K562 (cell line): ENCODE measurements around the gene PLXND1. TPM values are rescaled to one million over a fixed set of nuclear protein-coding genes. Genes with fewer than 3 reads are reported as not detected.

Source experiments
- BCL6 ChIP-seq: fragments of 250-450 bp; sonication (Bioruptor Pico); IDR thresholded peaks from 2 replicates; pipeline ENCODE4 v1.4.0; 2020
- CCAR2 ChIP-seq: fragments of 200-400 bp; formaldehyde crosslinking; IDR thresholded peaks from 2 replicates; pipeline ENCODE4 v1.6.1; 2017; ENCODE audit warnings: mild to moderate bottlenecking, low read depth, low read length
- GABPB2 ChIP-seq: fragments of 250-450 bp; sonication (Bioruptor Pico); conservative IDR thresholded peaks from 2 replicates; pipeline ENCODE4 v1.5.1; 2021; ENCODE audit warnings: mild to moderate bottlenecking
- GATAD2B ChIP-seq: fragments of 450-650 bp; IDR thresholded peaks from 2 replicates; pipeline ENCODE4 v1.6.1; 2017; ENCODE audit warnings: mild to moderate bottlenecking, borderline replicate concordance
- HNRNPH1 ChIP-seq: fragments of 200-400 bp; formaldehyde crosslinking; optimal IDR thresholded peaks from 2 replicates; pipeline ENCODE3; 2017; ENCODE audit warnings: low read depth, mild to moderate bottlenecking, low read length, moderate library complexity
- L3MBTL2 ChIP-seq: fragments of 450-650 bp; IDR thresholded peaks from 2 replicates; pipeline ENCODE4 v1.6.1; 2016; ENCODE audit warnings: mild to moderate bottlenecking, moderate library complexity
- MEIS2 ChIP-seq: fragments of 450-650 bp; IDR thresholded peaks from 2 replicates; pipeline ENCODE4 v1.6.1; 2014; ENCODE audit warnings: mild to moderate bottlenecking; ENCODE audit not compliant: partially characterized antibody
- MYNN ChIP-seq, 2 experiments: sonication (generic); formaldehyde crosslinking in 1 of 2; IDR thresholded peaks; 2 replicates each; pipeline versions ENCODE4 v1.5.0 to v1.6.1; 2016 to 2020; ENCODE audit warnings: antibody characterized with exemption in 1 of 2, missing genetic modification reagents in 1 of 2
- NFATC3 ChIP-seq: fragments of 450-650 bp; IDR thresholded peaks from 2 replicates; pipeline ENCODE4 v1.6.1; 2017; ENCODE audit warnings: mild to moderate bottlenecking
- POLR2G ChIP-seq: fragments of 200-400 bp; formaldehyde crosslinking; IDR thresholded peaks from 2 replicates; pipeline ENCODE4 v1.6.1; 2017; ENCODE audit warnings: low read depth, mild to moderate bottlenecking, antibody characterized with exemption, low read length, moderate library complexity
- POLR3G ChIP-seq: IDR thresholded peaks from 2 replicates; pipeline ENCODE4 v1.6.1; 2011; ENCODE audit not compliant: insufficient read length, insufficient replicate concordance; ENCODE audit errors: extremely low read depth
- RBM17 ChIP-seq: fragments of 200-400 bp; formaldehyde crosslinking; IDR thresholded peaks from 2 replicates; pipeline ENCODE4 v1.6.1; 2017; ENCODE audit warnings: low read depth, mild to moderate bottlenecking, low read length, borderline replicate concordance
- SFPQ ChIP-seq: fragments of 200-400 bp; formaldehyde crosslinking; IDR thresholded peaks from 2 replicates; pipeline ENCODE4 v1.6.1; 2017; ENCODE audit warnings: mild to moderate bottlenecking, low read depth, low read length, moderate library complexity
- SNAPC5 ChIP-seq: fragments of 250-450 bp; sonication (Bioruptor Pico); IDR thresholded peaks from 2 replicates; pipeline ENCODE4 v1.8.0; 2021; ENCODE audit warnings: moderate library complexity, mild to moderate bottlenecking, inconsistent platforms
- TAF15 ChIP-seq: fragments of 200-400 bp; formaldehyde crosslinking; IDR thresholded peaks from 2 replicates; pipeline ENCODE4 v1.6.1; 2017; ENCODE audit warnings: mild to moderate bottlenecking, low read depth, low read length, moderate library complexity
- TAF7 ChIP-seq: fragments of 450-650 bp; IDR thresholded peaks from 2 replicates; pipeline ENCODE4 v1.6.1; 2016; ENCODE audit warnings: missing genetic modification characterization, missing compliant biosample characterization
- TRIM28 ChIP-seq: fragments of 450-650 bp; IDR thresholded peaks from 2 replicates; pipeline ENCODE4 v1.6.1; 2017
- ZNF134 ChIP-seq: fragments of 250-450 bp; sonication (Bioruptor Pico); conservative IDR thresholded peaks from 2 replicates; pipeline ENCODE4 v1.4.0; 2020
- ZNF217 ChIP-seq: sonication (generic); formaldehyde crosslinking; IDR thresholded peaks from 2 replicates; pipeline ENCODE4 v1.8.0; 2022; ENCODE audit warnings: mild to moderate bottlenecking, missing genetic modification reagents
- ZNF316 ChIP-seq: fragments of 450-650 bp; IDR thresholded peaks from 2 replicates; pipeline ENCODE4 v1.6.1; 2016
- ZNF609 ChIP-seq: sonication (generic); formaldehyde crosslinking; IDR thresholded peaks from 2 replicates; pipeline ENCODE4 v1.8.1; 2023; ENCODE audit warnings: missing genetic modification reagents, mild to moderate bottlenecking, borderline replicate concordance
- ZNF655 ChIP-seq: fragments of 250-450 bp; sonication (Bioruptor Pico); IDR thresholded peaks from 2 replicates; pipeline ENCODE4 v1.5.0; 2021
- polyA plus RNA-seq, 8 experiments: library from polyadenylated mRNA; depleted of rRNA in 4 of 8; stranded (reverse) in 5 of 8; unstranded in 3 of 8; fragments of >200 nt; fragmentation: Nextera tagmentation in 2 of 8; fragmentation: Illumina TruSeq in 1 of 8; extraction: Ambion mirVana in 2 of 8; extraction: Trizol in 1 of 8; gene quantifications; 2 replicates each; pipeline versions ENCODE4 v1.2.1 to v1.2.3, GENCODE V29; 2011 to 2014; ENCODE audit warnings: inconsistent platforms in 1 of 8, missing spikeins in 1 of 8
- total RNA-seq, 7 experiments: library from RNA; depleted of rRNA in 6 of 7; stranded (reverse); fragments of >200 nt in 6 of 7; fragmentation: Illumina TruSeq in 2 of 7; extraction: Trizol in 2 of 7; gene quantifications; 2 replicates each; pipeline versions ENCODE4 v1.2.1 to v1.2.3, GENCODE V29; 2011 to 2021; ENCODE audit warnings: low replicate concordance in 1 of 7

The PLXND1 gene
- total and polyA plus RNA-seq, 9 of the 15 experiments (the other 6 are each of a cell fraction or from before 2014, with no cell fraction given): 0.34 to 28.8 (median 14.0) TPM

GRCh38 chr3:129585949-129586657 is 20.4 kb downstream of the PLXND1 start (continued):
- TF ChIP-seq SNAPC5 (CRISPR knock-in tag): no peak
- no peak for TF ChIP-seq HNRNPH1
- TF ChIP-seq L3MBTL2: no peak
- TF ChIP-seq MEIS2: no peak
- TF ChIP-seq ZNF217 (CRISPR knock-in tag): no peak
- no peak for TF ChIP-seq ZNF655 (CRISPR knock-in tag)
- no peak for TF ChIP-seq GATAD2B
- no peak for TF ChIP-seq MYNN (IDR thresholded peaks at IDR 0.05)
- no peak for TF ChIP-seq MYNN (CRISPR knock-in tag; IDR thresholded peaks at IDR 0.05)
- TF ChIP-seq RBM17: no peak
- no peak for TF ChIP-seq GABPB2 (CRISPR knock-in tag)
- TF ChIP-seq ZNF134: no peak
- TF ChIP-seq TRIM28: no peak
- no peak for TF ChIP-seq SFPQ
- TF ChIP-seq ZNF316: no peak
- no peak for TF ChIP-seq CCAR2
- no peak for TF ChIP-seq ZNF609
- TF ChIP-seq NFATC3: no peak
- no peak for TF ChIP-seq POLR2G
- TF ChIP-seq TAF15: no peak
- TF ChIP-seq POLR3G: no peak
- no peak for TF ChIP-seq BCL6 (CRISPR knock-in tag)
- no peak for TF ChIP-seq TAF7 (tag)
